GM21390 (cell line): ENCODE measurements around the gene USP3.

ENCODE experiments used
- ATAC-seq: cut with Tn5 transposase; IDR thresholded peaks from one replicate; pipeline ENCODE4 v1.9.1; 2021; ENCODE audit not compliant: unreplicated experiment

Gene USP3

GRCh38 chr15:63538876-63539275 lies 34.5 kb downstream of the USP3 start:
- ATAC-seq = no peak

GRCh38 chr15:63539521-63539920 lies 35.1 kb downstream of the USP3 start:
- ATAC-seq = no peak

GRCh38 chr15:63539998-63540397 lies 35.6 kb downstream of the USP3 start:
- ATAC-seq = no peak

- ATAC-seq = no peak
Observed at GRCh38 chr15:63540449-63540848, 36.1 kb downstream of the USP3 start.

GRCh38 chr15:63544258-63545026 lies 40.0 kb downstream of the USP3 start:
- no peak for ATAC-seq

GRCh38 chr15:63545520-63545919 lies 41.1 kb downstream of the USP3 start:
- no peak for ATAC-seq

- no peak for ATAC-seq
Observed at GRCh38 chr15:63551400-63551799, 47.0 kb downstream of the USP3 start.

- no peak for ATAC-seq
Observed at GRCh38 chr15:63553388-63553791, 49.0 kb downstream of the USP3 start.

GRCh38 chr15:63554337-63554927 lies 50.0 kb downstream of the USP3 start:
- ATAC-seq = no peak

GRCh38 chr15:63555507-63555906 lies 51.1 kb downstream of the USP3 start:
- ATAC-seq = no peak

GRCh38 chr15:63556246-63556645 lies 51.9 kb downstream of the USP3 start:
- ATAC-seq = no peak

GRCh38 chr15:63556736-63557135 lies 52.3 kb downstream of the USP3 start:
- no peak for ATAC-seq

- ATAC-seq = no peak
Observed at GRCh38 chr15:63559753-63560152, 55.4 kb downstream of the USP3 start.

GRCh38 chr15:63560741-63561448 lies 56.5 kb downstream of the USP3 start:
- ATAC-seq = no peak

- no peak for ATAC-seq
Observed at GRCh38 chr15:63564093-63564492, 59.7 kb downstream of the USP3 start.

- no peak for ATAC-seq
Observed at GRCh38 chr15:63565536-63566186, 61.3 kb downstream of the USP3 start.

- ATAC-seq = no peak
Observed at GRCh38 chr15:63572749-63573464, 68.5 kb downstream of the USP3 start.

- ATAC-seq = no peak
Observed at GRCh38 chr15:63573533-63573932, 69.1 kb downstream of the USP3 start.

- no peak for ATAC-seq
Observed at GRCh38 chr15:63575312-63575711, 70.9 kb downstream of the USP3 start.

- no peak for ATAC-seq
Observed at GRCh38 chr15:63576441-63576840, 72.0 kb downstream of the USP3 start.

GRCh38 chr15:63582179-63582578 lies 77.8 kb downstream of the USP3 start:
- ATAC-seq = no peak
